GM12873 (cell line): ENCODE results near the gene TPPP.

ENCODE experiments used
- CTCF ChIP-seq: IDR thresholded peaks from 2 replicates; pipeline ENCODE4 v1.5.1; 2012; ENCODE audit warnings: low read depth, mild to moderate bottlenecking, moderate library complexity, low read length, control low read depth; ENCODE audit not compliant: insufficient read depth; ENCODE audit errors: missing control alignments

TPPP gene

DNA sequence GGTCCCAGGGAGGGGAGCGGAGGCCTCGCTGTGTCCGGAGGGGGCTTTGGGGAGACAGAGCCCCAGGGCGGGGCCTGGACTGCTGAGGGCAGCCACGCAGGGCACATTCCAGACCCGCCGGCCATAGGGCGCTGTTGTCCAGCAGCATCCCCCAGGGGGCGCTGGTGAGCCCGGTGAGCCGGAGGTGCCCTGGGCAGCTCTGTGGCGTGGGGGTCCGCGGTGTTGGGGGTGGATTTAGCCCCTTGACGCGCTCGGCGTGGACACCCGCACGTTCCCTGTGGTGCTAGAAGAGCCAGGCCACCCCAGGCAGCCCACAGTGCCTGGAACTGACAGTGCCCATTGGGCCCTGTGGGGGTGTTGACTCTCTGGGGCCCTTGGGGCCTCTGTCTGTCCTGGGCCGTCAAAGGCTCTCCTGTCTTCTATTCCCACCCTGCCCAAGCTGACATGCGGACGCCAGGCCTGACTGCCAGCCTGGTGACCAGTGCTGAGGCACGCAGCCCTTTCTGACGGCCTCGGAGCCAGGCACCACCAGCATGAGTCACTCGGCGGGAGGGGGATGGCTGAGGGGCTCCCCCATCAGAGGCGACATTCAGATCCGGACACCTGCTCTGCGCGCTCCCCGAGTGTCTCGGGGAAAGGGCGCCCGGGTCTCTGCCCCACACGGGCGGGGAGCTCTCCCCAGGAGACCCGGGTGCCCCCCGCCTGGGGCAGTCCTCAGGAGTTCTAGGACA is 23.9 kb downstream of the TPPP start:
- TF ChIP-seq CTCF = peak; percentile 70

GRCh38 chr5:668283-668995 is 24.7 kb downstream of the TPPP start:
- TF ChIP-seq CTCF = no peak

DNA sequence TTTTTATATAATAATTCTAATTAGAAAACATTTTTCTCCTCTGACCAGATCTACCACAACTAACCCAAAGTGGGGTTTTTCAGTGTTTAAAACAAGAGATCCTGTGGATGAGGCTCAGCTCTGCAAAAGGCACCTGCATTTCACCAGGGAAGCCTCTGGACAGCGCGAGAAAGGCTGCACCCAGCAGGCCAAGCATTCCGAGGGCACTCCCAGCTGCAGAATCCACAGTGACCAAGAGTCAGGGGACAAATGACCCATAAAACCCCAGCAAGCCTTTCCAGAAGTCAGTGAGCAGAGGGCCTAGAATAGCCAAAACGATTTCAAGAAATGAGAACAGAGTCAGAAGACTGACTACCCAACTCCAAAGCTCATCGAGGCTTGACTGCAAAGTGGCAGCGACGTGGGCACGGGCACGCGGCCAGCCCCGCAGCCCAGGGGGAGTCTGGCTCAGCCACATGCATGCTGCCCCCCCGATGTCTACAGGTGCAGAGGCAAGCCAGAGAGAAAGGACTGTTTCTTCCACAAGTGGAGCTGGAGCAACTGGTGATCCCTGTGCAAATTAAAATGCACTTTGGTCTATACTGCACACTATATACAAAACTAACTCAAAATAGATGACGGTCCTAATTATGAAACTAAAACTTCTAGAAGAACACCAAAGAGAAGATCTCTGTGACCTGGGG is 26.2 kb downstream of the TPPP start:
- TF ChIP-seq CTCF = no peak

GRCh38 chr5:665956-666711 is 27.0 kb downstream of the TPPP start:
- TF ChIP-seq CTCF = no peak

GRCh38 chr5:665541-665955 is 27.6 kb downstream of the TPPP start:
- TF ChIP-seq CTCF = no peak

GRCh38 chr5:664994-665360 is 28.2 kb downstream of the TPPP start:
- no peak for TF ChIP-seq CTCF

- no peak for TF ChIP-seq CTCF
Measured at GRCh38 chr5:664343-664993, 28.7 kb downstream of the TPPP start.
